ENCODE data around the gene MCM5. TPM values are rescaled to one million over a fixed set of nuclear protein-coding genes. Genes with fewer than 3 reads are reported as not detected.
"Not testable (repeated sequence)": the region's sequence is repeated elsewhere in the genome, so short reads cannot be mapped to it uniquely, and the experiment has no call there.

The MCM5 gene
- total RNA-seq, 1 experiment from 2014 or later = 145 TPM

- no peak for DNase-seq (ENCODE audit: low read depth)
Observed at GRCh38 chr22:35378621-35379020, 21.3 kb upstream of the MCM5 start.

GRCh38 chr22:35379146-35379993, 20.6 kb upstream of the MCM5 start:
- no peak for DNase-seq (ENCODE audit: low read depth)

- no peak for DNase-seq (ENCODE audit: low read depth)
Observed at GRCh38 chr22:35380013-35380412, 19.9 kb upstream of the MCM5 start.

GRCh38 chr22:35380537-35381423, 19.2 kb upstream of the MCM5 start, which contains the start of gene HMOX1:
Gene HMOX1, plus strand, starts transcription at chr22:35381096. Its CDS starts 78 bp downstream, at chr22:35381174.
- DNase-seq (ENCODE audit: low read depth) = peak; percentile 88

GRCh38 chr22:35381424-35382009, 18.4 kb upstream of the MCM5 start:
- DNase-seq (ENCODE audit: low read depth) = no peak

- no peak for DNase-seq (ENCODE audit: low read depth)
Observed at GRCh38 chr22:35383679-35384071, 16.3 kb upstream of the MCM5 start.

GRCh38 chr22:35384527-35384926, 15.4 kb upstream of the MCM5 start:
- no peak for DNase-seq (ENCODE audit: low read depth)

GRCh38 chr22:35384975-35385588, 14.9 kb upstream of the MCM5 start:
- no peak for DNase-seq (ENCODE audit: low read depth)

- no peak for DNase-seq (ENCODE audit: low read depth)
Observed at GRCh38 chr22:35386670-35387288, 13.2 kb upstream of the MCM5 start.

GRCh38 chr22:35390933-35391332, 9.0 kb upstream of the MCM5 start:
- no peak for DNase-seq (ENCODE audit: low read depth)

GRCh38 chr22:35392357-35392756, 7.6 kb upstream of the MCM5 start:
- no peak for DNase-seq (ENCODE audit: low read depth)

- no peak for DNase-seq (ENCODE audit: low read depth)
Observed at GRCh38 chr22:35393116-35394010, 6.6 kb upstream of the MCM5 start.

GRCh38 chr22:35394011-35394312, 6.0 kb upstream of the MCM5 start:
- no peak for DNase-seq (ENCODE audit: low read depth)

- no peak for DNase-seq (ENCODE audit: low read depth)
Observed at GRCh38 chr22:35394810-35395563, 5.0 kb upstream of the MCM5 start.

- DNase-seq (ENCODE audit: low read depth) = not testable (repeated sequence)
Observed at GRCh38 chr22:35396622-35397021, 3.3 kb upstream of the MCM5 start.

- peak; percentile 24 for DNase-seq (ENCODE audit: low read depth)
Observed at GRCh38 chr22:35397095-35397904, 2.6 kb upstream of the MCM5 start.

- no peak for DNase-seq (ENCODE audit: low read depth)
Observed at GRCh38 chr22:35398591-35398973, 1.4 kb upstream of the MCM5 start.

- DNase-seq (ENCODE audit: low read depth) = no peak
Observed at GRCh38 chr22:35399114-35399677, 744 bp upstream of the MCM5 start.

- DNase-seq (ENCODE audit: low read depth) = no peak
Observed at GRCh38 chr22:35400501-35400790, 506 bp downstream of the MCM5 start.
